Endothelial cell (in vitro differentiated cells): Measurements from ENCODE around the gene IGSF6. TPM values are rescaled to one million over a fixed set of nuclear protein-coding genes. Genes with fewer than 3 reads are reported as not detected.

Experiments used
- DNase-seq: peaks from one replicate; pipeline ENCODE4 v3.0.0; 2021; ENCODE audit warnings: low spot score
- H3K27ac Mint-ChIP-seq: one replicate; pipeline ENCODE4 v1.8.0; 2021; ENCODE audit warnings: mixed read lengths, inconsistent platforms; ENCODE audit not compliant: unreplicated experiment
- H3K27me3 Mint-ChIP-seq: one replicate; pipeline ENCODE4 v1.8.0; 2021; ENCODE audit warnings: mild to moderate bottlenecking, moderate library complexity, mixed read lengths, inconsistent platforms; ENCODE audit not compliant: unreplicated experiment
- H3K36me3 Mint-ChIP-seq: one replicate; pipeline ENCODE4 v1.8.0; 2021; ENCODE audit warnings: mild to moderate bottlenecking, low read depth, mixed read lengths, inconsistent platforms; ENCODE audit not compliant: unreplicated experiment
- H3K4me1 Mint-ChIP-seq: one replicate; pipeline ENCODE4 v1.8.0; 2021; ENCODE audit warnings: mild to moderate bottlenecking, mixed read lengths, inconsistent platforms; ENCODE audit not compliant: unreplicated experiment
- H3K4me3 Mint-ChIP-seq: one replicate; pipeline ENCODE4 v1.8.0; 2021; ENCODE audit warnings: mild to moderate bottlenecking, mixed read lengths, inconsistent platforms; ENCODE audit not compliant: unreplicated experiment
- H3K9me3 Mint-ChIP-seq: one replicate; pipeline ENCODE4 v1.8.0; 2021; ENCODE audit warnings: mixed read lengths, inconsistent platforms; ENCODE audit not compliant: unreplicated experiment
- total RNA-seq: library from RNA; stranded (reverse); fragmentation: NEBNext Ultra II Directional; extraction: Animal tissue kit (Norgen Biotek cat#: 25700); gene quantifications from one replicate; pipeline ENCODE4 v1.2.1, GENCODE V29; 2021; ENCODE audit not compliant: unreplicated experiment
- TF ChIP-seq, protein P1 (sequence below): fragments of 200-600 bp; sonication (generic); IDR thresholded peaks from one replicate; pipeline ENCODE4 v1.5.0; 2021; ENCODE audit warnings: antibody characterized with exemption; ENCODE audit not compliant: unreplicated experiment

The IGSF6 gene
- total RNA-seq, 1 donor from 2014 or later = not detected

DNA sequence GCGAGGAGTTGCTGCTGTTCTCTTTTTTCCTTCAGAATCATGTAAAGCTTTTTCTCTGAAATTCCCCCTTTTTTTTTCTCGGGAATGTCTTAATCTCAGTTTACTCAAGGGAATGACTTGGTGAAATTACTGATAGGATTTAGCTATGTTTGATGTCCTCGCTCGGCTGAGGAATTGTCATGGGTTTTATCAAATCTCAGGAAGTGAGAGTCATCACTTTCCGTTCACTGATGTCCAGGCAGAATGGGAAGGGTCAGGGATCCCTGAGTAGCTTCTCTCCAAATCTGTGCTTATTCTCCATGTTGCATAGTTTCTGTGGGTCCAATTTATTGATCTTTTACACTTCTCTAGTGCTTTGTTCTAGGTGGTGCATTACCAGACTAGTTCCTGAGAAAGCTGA lies 6.3 kb downstream of the IGSF6 start:
- Mint-ChIP-seq H3K4me3 (no peak overlapping the region), H3K27me3 (peaks cover 2% of the 10 kb centered on the region), H3K36me3 (no peaks in the 10 kb centered on the region), H3K27ac (no peak overlapping the region), H3K9me3 (no peaks in the 10 kb centered on the region), H3K4me1 (peaks cover 3% of the 10 kb centered on the region)
- DNase-seq = no peak
- TF ChIP-seq, protein P1, sequence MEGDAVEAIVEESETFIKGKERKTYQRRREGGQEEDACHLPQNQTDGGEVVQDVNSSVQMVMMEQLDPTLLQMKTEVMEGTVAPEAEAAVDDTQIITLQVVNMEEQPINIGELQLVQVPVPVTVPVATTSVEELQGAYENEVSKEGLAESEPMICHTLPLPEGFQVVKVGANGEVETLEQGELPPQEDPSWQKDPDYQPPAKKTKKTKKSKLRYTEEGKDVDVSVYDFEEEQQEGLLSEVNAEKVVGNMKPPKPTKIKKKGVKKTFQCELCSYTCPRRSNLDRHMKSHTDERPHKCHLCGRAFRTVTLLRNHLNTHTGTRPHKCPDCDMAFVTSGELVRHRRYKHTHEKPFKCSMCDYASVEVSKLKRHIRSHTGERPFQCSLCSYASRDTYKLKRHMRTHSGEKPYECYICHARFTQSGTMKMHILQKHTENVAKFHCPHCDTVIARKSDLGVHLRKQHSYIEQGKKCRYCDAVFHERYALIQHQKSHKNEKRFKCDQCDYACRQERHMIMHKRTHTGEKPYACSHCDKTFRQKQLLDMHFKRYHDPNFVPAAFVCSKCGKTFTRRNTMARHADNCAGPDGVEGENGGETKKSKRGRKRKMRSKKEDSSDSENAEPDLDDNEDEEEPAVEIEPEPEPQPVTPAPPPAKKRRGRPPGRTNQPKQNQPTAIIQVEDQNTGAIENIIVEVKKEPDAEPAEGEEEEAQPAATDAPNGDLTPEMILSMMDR = no peak

DNA sequence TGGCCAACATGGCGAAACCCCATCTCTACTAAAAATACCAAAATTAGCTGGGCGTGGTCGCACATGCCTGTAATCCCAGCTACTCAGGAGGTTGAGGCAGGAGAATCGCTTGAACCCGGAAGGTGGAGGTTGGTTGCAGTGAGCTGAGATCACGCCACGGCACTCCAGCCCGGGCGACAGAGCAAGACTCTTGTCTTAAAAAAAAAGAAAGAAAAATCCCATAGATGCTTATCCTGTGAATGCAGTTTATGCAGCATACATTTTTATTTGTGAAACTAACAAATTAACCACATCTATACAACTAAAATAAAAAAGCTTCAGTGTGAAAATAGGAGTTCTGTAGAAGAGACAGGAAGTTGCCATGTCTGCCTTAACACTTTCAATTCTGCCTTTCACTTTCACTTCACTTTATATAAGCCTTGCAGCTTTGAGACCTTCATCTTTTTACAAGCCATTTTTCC lies 7.1 kb downstream of the IGSF6 start:
- Mint-ChIP-seq H3K36me3 (no peaks in the 10 kb centered on the region), H3K27me3 (peaks cover 2% of the 10 kb centered on the region), H3K27ac (no peak overlapping the region), H3K4me3 (no peak overlapping the region), H3K4me1 (no peaks in the 10 kb centered on the region), H3K9me3 (no peaks in the 10 kb centered on the region)
- DNase-seq = no peak
- TF ChIP-seq, protein P1 = no peak

DNA sequence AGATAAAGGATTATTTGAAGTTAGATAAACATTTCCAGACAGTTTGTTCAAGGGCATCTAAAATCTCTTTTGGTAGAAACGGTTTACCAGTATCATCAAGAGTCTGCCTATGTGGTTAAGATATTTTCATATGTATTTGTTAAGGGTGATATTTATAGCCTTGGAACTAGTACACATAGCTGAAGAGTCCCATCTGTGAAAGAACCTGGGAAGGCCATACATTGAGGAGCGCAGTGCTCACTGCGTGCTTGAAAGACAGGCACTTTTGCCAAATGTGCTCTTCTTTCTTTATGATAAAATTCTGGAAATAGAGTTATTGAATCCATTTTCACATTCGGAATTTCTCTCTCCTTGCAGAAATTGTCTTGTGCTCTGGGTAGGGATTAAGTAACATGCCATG lies 7.7 kb downstream of the IGSF6 start:
- TF ChIP-seq, protein P1 = no peak
- Mint-ChIP-seq H3K27ac (no peak overlapping the region), H3K27me3 (peaks cover 2% of the 10 kb centered on the region), H3K36me3 (no peaks in the 10 kb centered on the region), H3K4me3 (no peak overlapping the region), H3K9me3 (no peaks in the 10 kb centered on the region), H3K4me1 (no peaks in the 10 kb centered on the region)
- no peak for DNase-seq

DNA sequence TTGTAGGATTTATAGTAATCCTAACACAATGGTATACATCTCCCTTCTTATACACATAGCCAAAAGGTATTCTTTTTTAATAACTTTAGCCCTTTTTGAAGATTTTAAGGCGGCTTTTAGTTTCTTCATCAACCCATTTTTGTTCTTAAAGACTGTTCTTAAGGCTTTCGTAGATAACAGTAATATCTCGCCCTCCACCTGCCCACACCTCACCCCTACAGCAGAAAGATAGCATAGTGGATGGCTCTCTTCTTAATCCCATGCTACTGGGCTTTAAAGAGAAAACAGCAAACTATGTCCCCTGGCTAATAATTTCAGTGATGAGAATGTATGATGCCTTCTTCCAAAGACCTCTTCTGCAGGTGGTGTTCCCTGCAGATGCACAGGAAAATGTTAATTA lies 8.6 kb downstream of the IGSF6 start:
- H3K27ac Mint-ChIP-seq = no peak overlapping the region
- no peak overlapping the region for H3K4me3 Mint-ChIP-seq
- no peaks in the 10 kb centered on the region for H3K4me1 Mint-ChIP-seq
- no peaks in the 10 kb centered on the region for H3K9me3 Mint-ChIP-seq
- H3K36me3 Mint-ChIP-seq = no peaks in the 10 kb centered on the region
- TF ChIP-seq, protein P1 = no peak
- no peak for DNase-seq
- peaks cover 2% of the 10 kb centered on the region for H3K27me3 Mint-ChIP-seq

DNA sequence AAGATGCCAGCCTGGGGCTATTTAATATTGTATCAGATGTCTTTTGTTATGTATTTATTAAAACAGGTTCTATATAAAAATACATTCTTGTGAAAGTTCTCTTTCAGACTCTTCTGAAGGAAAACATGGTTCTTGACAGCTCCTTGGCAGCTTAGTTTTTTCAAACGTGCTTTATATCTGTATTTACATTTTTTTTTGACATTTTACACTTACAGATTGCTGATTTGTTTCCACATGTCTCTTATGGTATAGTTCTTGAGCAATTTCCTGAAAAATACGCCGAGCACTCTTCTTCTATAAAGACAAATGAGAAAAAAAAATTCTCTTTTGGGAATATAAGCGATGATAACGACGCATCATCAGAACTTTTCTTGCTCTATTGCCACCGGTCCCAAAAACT lies 9.5 kb downstream of the IGSF6 start:
- Mint-ChIP-seq H3K27me3 (peaks cover 2% of the 10 kb centered on the region), H3K36me3 (no peaks in the 10 kb centered on the region), H3K9me3 (no peaks in the 10 kb centered on the region), H3K4me3 (no peak overlapping the region), H3K27ac (no peak overlapping the region), H3K4me1 (no peaks in the 10 kb centered on the region)
- TF ChIP-seq, protein P1 = no peak
- DNase-seq = no peak
